Liver (tissue), 3 donors: ENCODE measurements around the gene NKD1.

Experiments
- ATF3 ChIP-seq: IDR thresholded peaks from 2 replicates; pipeline ENCODE4 v1.6.1; 2016; ENCODE audit warnings: antibody characterized with exemption
- EGR1 ChIP-seq, 2 donors: IDR thresholded peaks; 2 replicates each; pipeline ENCODE4 v1.6.1; 2016 to 2018; ENCODE audit warnings: antibody characterized with exemption in 2 of 2, low read depth in 2 of 2
- FOXA1 ChIP-seq: IDR thresholded peaks from 2 replicates; pipeline ENCODE4 v1.6.1; 2016; ENCODE audit warnings: antibody characterized with exemption
- REST ChIP-seq: IDR thresholded peaks from 2 replicates; pipeline ENCODE4 v1.6.1; 2016; ENCODE audit warnings: antibody characterized with exemption, mild to moderate bottlenecking
- SP1 ChIP-seq: IDR thresholded peaks from 2 replicates; pipeline ENCODE4 v1.6.1; 2018; ENCODE audit warnings: antibody characterized with exemption, mild to moderate bottlenecking
- TF ChIP-seq, protein P1 (sequence below): fragments of 150-350 bp; IDR thresholded peaks from 2 replicates; pipeline ENCODE4 v1.5.1; 2017; ENCODE audit warnings: improper control_type of control experiment, low read depth, low read length; ENCODE audit not compliant: missing input control
- donor health status: healthy.
- donor health status: healthy.

DNA sequence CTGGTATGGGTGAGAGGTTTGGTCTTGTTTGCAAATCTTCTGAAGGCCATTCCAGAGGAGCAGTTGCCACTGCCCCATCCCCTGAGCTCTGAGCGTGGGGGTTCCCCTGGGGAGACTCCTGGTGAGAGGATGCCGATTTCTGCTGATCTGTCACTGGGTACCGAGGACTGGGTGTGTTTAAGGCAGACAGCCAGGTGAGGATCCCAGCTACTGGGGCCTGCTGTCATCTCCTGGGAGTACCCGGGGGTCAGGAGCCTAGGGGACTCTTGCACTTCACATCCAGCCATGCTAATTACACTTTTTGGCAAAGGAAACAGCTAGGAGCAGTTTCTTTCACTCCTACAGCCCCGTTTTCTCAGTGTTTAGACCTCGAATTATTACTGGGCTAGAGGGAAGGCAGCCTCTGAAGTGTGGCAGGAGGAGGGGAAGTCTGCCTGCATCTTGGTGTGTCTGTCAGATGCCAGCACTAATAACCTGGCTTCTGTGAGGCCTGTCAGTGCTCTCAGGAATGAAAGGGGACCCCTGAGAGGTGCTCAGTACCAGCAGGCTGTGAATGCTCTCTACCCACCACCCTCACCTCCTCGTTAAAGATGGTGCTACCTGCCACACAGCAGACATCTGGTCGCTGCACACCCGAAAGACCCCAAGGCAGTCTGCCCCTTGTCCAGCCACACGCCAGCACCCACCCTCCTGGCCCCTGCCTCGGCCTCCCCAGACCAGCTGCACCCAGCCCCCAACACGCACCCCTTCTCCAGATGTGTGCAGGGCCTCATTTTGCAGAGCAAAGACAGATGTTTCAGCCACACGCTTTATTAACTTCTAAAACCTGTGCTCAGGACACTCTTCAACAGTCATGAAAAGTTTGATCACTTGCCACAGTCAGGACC lies 89.8 kb downstream of the NKD1 start:
- TF ChIP-seq REST (no peak), FOXA1 (no peak), EGR1 (IDR thresholded peaks at IDR 0.05; ENCODE audit: low read depth in 2 of 2) (no peak), SP1 (no peak), ATF3 (no peak)
- TF ChIP-seq, protein P1, sequence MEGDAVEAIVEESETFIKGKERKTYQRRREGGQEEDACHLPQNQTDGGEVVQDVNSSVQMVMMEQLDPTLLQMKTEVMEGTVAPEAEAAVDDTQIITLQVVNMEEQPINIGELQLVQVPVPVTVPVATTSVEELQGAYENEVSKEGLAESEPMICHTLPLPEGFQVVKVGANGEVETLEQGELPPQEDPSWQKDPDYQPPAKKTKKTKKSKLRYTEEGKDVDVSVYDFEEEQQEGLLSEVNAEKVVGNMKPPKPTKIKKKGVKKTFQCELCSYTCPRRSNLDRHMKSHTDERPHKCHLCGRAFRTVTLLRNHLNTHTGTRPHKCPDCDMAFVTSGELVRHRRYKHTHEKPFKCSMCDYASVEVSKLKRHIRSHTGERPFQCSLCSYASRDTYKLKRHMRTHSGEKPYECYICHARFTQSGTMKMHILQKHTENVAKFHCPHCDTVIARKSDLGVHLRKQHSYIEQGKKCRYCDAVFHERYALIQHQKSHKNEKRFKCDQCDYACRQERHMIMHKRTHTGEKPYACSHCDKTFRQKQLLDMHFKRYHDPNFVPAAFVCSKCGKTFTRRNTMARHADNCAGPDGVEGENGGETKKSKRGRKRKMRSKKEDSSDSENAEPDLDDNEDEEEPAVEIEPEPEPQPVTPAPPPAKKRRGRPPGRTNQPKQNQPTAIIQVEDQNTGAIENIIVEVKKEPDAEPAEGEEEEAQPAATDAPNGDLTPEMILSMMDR: no peak
